B cell (primary cell): ENCODE results near the gene ADH1B. TPM values are rescaled to one million over a fixed set of nuclear protein-coding genes. Genes with fewer than 3 reads are reported as not detected.

Experiments used
- ATAC-seq: fragments of 200-7000 bp; cut with Tn5 transposase; one replicate; pipeline ENCODE4 v1.10.0; 2021; ENCODE audit warnings: low read depth, mild to moderate bottlenecking, moderate number of reproducible peaks, moderate library complexity
- CTCF ChIA-PET: fragments of 350-600 bp; sonication (Branson Sonifier 250); formaldehyde crosslinking; loops from one replicate; lab custom pipeline; 2021; ENCODE audit warnings: antibody characterized with exemption, inconsistent platforms; lab: Charles Lee
- POLR2A ChIA-PET: fragments of 350-600 bp; sonication (Branson Sonifier 250); formaldehyde crosslinking; loops from one replicate; lab custom pipeline; 2021; ENCODE audit warnings: antibody characterized with exemption; lab: Charles Lee
- DNase-seq: peaks from one replicate; pipeline ENCODE4 v3.0.0; 2013
- H2AFZ ChIP-seq: 2 replicates; pipeline ENCODE4 v1.6.1; 2012; ENCODE audit warnings: mild to moderate bottlenecking, low read depth, low read length; ENCODE audit not compliant: insufficient read depth, poor library complexity, severe bottlenecking
- H3K27ac ChIP-seq, 2 donors: 1 replicate in 1 of 2; 2 replicates in 1 of 2; pipeline ENCODE4 v1.5.1; 2012 to 2013; ENCODE audit warnings: low read length in 2 of 2, mild to moderate bottlenecking in 2 of 2, moderate library complexity in 1 of 2
- H3K27me3 ChIP-seq, 4 experiments: fragments of 200-600 bp in 1 of 4; sonication (generic) in 1 of 4; replicated peaks in 1 of 4; 1 replicate in 2 of 4; 2 replicates in 2 of 4; pipeline versions ENCODE4 v1.6.1 to v1.7.0; 2013 to 2016; ENCODE audit warnings: low read length in 3 of 4, mild to moderate bottlenecking in 2 of 4, mixed read lengths in 1 of 4, moderate library complexity in 1 of 4; ENCODE audit not compliant: insufficient read depth in 4 of 4, control insufficient read depth in 3 of 4; ENCODE audit errors: control extremely low read depth in 1 of 4
- H3K36me3 ChIP-seq, 2 experiments: replicated peaks in 1 of 2; 1 replicate in 1 of 2; 2 replicates in 1 of 2; pipeline versions ENCODE4 v1.6.1 to v1.7.1; 2013; ENCODE audit warnings: low read length in 1 of 2; ENCODE audit not compliant: insufficient read depth in 2 of 2, control insufficient read depth in 1 of 2; ENCODE audit errors: control extremely low read depth in 1 of 2, extremely low read depth in 1 of 2
- H3K4me1 ChIP-seq, 2 donors: fragments of 200-600 bp in 1 of 2; sonication (generic) in 1 of 2; 1 replicate in 1 of 2; 2 replicates in 1 of 2; pipeline versions ENCODE4 v1.5.1 to v1.6.1; 2013 to 2017; ENCODE audit warnings: low read length in 2 of 2; ENCODE audit not compliant: control insufficient read depth in 2 of 2, insufficient read depth in 2 of 2
- H3K4me2 ChIP-seq: replicated peaks from 2 replicates; pipeline ENCODE3; 2012; ENCODE audit warnings: mild to moderate bottlenecking, low read depth, low read length; ENCODE audit not compliant: poor library complexity, severe bottlenecking
- H3K4me3 ChIP-seq, 5 experiments: fragments of 200-600 bp in 1 of 5; sonication (generic) in 1 of 5; 1 replicate in 3 of 5; 2 replicates in 2 of 5; pipeline versions ENCODE4 v1.5.1 to v1.7.0; 2011 to 2016; ENCODE audit warnings: low read length in 4 of 5, mild to moderate bottlenecking in 4 of 5, low read depth in 2 of 5, control low read depth in 1 of 5, moderate library complexity in 1 of 5; ENCODE audit not compliant: insufficient read depth in 1 of 5; ENCODE audit errors: control extremely low read depth in 1 of 5, extremely low read depth in 1 of 5
- H3K79me2 ChIP-seq: fragments of 200-600 bp; sonication (generic); one replicate; pipeline ENCODE4 v1.6.0; 2016; ENCODE audit warnings: low read length; ENCODE audit not compliant: control insufficient read depth, insufficient read depth
- H3K9ac ChIP-seq: fragments of 200-600 bp; sonication (generic); 2 replicates; pipeline ENCODE4 v1.6.1; 2017; ENCODE audit warnings: mild to moderate bottlenecking, low read length, moderate library complexity
- H3K9me3 ChIP-seq, 3 donors: one replicate each; pipeline versions ENCODE4 v1.6.1 to v1.7.1; 2013; ENCODE audit warnings: low read length in 2 of 3; ENCODE audit not compliant: control insufficient read depth in 2 of 3, insufficient read depth in 1 of 3; ENCODE audit errors: control extremely low read depth in 1 of 3
- H4K20me1 ChIP-seq: 2 replicates; pipeline ENCODE4 v1.6.0; 2012; ENCODE audit warnings: mild to moderate bottlenecking, low read length; ENCODE audit not compliant: insufficient read depth, control insufficient read depth, poor library complexity, severe bottlenecking
- H3K27ac Mint-ChIP-seq: one replicate; pipeline ENCODE4 v1.8.0; 2021; ENCODE audit warnings: mixed read lengths
- H3K27me3 Mint-ChIP-seq: one replicate; pipeline ENCODE4 v1.8.0; 2021; ENCODE audit warnings: mixed read lengths
- H3K4me1 Mint-ChIP-seq: one replicate; pipeline ENCODE4 v1.8.0; 2021; ENCODE audit warnings: mixed read lengths
- H3K4me3 Mint-ChIP-seq: one replicate; pipeline ENCODE4 v1.8.0; 2021; ENCODE audit warnings: mixed read lengths
- H3K9me3 Mint-ChIP-seq: one replicate; pipeline ENCODE4 v1.8.0; 2022; ENCODE audit warnings: mixed read lengths; ENCODE audit not compliant: insufficient read depth
- EZH2 ChIP-seq: IDR thresholded peaks from 2 replicates; pipeline ENCODE4 v1.6.1; 2012; ENCODE audit warnings: borderline replicate concordance, low read depth, mild to moderate bottlenecking, moderate library complexity, low read length; ENCODE audit not compliant: insufficient read depth, poor library complexity, severe bottlenecking
- WGBS: methylation state at CpG from one replicate; pipeline ENCODE4 v1.1.5; 2013; ENCODE audit warnings: missing lambda C conversion rate; ENCODE audit not compliant: insufficient coverage; 5-methylcytosine and 5-hydroxymethylcytosine counted together
- intact Hi-C: fragments of 100-400 bp; cut with micrococcal nuclease; formaldehyde crosslinking; loops from one replicate; pipeline ENCODE4 v1.10.0; 2022
- polyA plus RNA-seq: library from polyadenylated mRNA; depleted of rRNA; stranded (reverse); fragments of >200 nt; gene quantifications from 2 replicates; pipeline ENCODE4 v1.2.3, GENCODE V29; 2012
- total RNA-seq, 2 donors: library from RNA; stranded (reverse); fragments of 120-200 nt in 1 of 2; gene quantifications; 1 replicate in 1 of 2; 2 replicates in 1 of 2; pipeline versions ENCODE4 v1.2.3 to v1.2.4, GENCODE V29; 2013 to 2022
- TF ChIP-seq, protein P1 (sequence below): fragments of 200-600 bp; IDR thresholded peaks from one replicate; pipeline ENCODE4 v1.8.0; 2022; ENCODE audit warnings: antibody characterized with exemption, mild to moderate bottlenecking

Gene ADH1B
- total and polyA plus RNA-seq, 2 donors (not counting 1 experiment from before 2014, with no cell fraction given), result not detected

DNA sequence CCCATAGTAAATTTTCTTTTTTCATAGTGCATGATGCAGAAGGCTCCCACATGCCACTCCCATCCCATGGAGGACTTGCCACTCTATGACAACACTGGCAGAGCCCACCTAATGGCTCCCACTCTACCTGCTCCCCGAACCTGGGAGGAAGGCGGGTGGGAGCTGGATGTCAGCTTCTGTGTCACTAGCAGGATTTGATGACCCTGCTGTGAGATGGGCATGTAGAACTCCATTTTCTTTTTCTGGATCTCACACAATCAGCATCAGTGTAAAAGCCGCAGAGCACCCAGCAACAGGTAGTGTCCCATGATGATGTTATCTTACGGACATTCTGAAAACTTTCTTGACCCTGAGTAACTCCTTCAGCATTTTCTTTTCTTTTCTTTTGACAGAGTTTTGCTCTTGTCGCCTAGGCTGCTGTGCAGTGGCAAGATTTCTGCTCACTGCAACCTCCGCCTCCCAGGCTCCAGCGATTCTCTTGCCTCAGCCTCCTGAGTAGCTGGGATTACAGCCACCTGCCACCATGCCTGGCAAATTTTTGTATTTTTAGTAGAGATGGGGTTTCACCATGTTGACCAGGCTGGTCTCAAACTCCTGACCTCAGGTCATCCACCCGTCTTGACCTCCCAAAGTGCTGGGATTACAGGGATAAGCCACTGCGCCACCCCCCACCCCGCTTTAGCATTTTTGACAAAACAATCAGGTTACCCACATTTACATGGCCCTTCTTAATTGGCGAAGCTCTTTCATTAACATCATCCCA lies 15.4 kb downstream of the ADH1B start:
- Histone ChIP-seq H3K27ac (no peak overlapping the region), H3K4me2 (no peak overlapping the region), H3K27me3 (no peaks in the 10 kb centered on the region), H3K79me2 (no peaks in the 10 kb centered on the region), H3K4me1 (no peaks in the 10 kb centered on the region), H4K20me1 (no peaks in the 10 kb centered on the region), H3K9me3 (peaks cover 0 to 11% (median 0%) of the 10 kb centered on the region in 3 donors), H3K4me3 (no peak overlapping the region), H2AFZ (no peak overlapping the region), H3K9ac (no peak overlapping the region), H3K36me3 (no peaks in the 10 kb centered on the region)
- no peaks in the 10 kb centered on the region for H3K27me3 Mint-ChIP-seq
- no peaks in the 10 kb centered on the region for H3K4me1 Mint-ChIP-seq
- intact Hi-C loops, result no loop called here
- ChIA-PET POLR2A (no interaction called here), CTCF (interaction anchor here (0.6 kb wide), 1 partner anchor 269 kb away, joined by 3 read pairs; the partner anchor contains the start of gene MTTP)
- 100% methylated on average over 6 of the region's 11 CpGs for WGBS
- DNase-seq (no peak), ATAC-seq (no peak)
- no peak overlapping the region for H3K4me3 Mint-ChIP-seq
- H3K9me3 Mint-ChIP-seq, result peaks cover 5% of the 10 kb centered on the region
- TF ChIP-seq, protein P1, sequence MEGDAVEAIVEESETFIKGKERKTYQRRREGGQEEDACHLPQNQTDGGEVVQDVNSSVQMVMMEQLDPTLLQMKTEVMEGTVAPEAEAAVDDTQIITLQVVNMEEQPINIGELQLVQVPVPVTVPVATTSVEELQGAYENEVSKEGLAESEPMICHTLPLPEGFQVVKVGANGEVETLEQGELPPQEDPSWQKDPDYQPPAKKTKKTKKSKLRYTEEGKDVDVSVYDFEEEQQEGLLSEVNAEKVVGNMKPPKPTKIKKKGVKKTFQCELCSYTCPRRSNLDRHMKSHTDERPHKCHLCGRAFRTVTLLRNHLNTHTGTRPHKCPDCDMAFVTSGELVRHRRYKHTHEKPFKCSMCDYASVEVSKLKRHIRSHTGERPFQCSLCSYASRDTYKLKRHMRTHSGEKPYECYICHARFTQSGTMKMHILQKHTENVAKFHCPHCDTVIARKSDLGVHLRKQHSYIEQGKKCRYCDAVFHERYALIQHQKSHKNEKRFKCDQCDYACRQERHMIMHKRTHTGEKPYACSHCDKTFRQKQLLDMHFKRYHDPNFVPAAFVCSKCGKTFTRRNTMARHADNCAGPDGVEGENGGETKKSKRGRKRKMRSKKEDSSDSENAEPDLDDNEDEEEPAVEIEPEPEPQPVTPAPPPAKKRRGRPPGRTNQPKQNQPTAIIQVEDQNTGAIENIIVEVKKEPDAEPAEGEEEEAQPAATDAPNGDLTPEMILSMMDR, result no peak
- no peak for TF ChIP-seq EZH2
- no peak overlapping the region for H3K27ac Mint-ChIP-seq
